ENCODE measurements around the gene GKN1. TPM values are rescaled to one million over a fixed set of nuclear protein-coding genes. Genes with fewer than 3 reads are reported as not detected.

The GKN1 gene
- total RNA-seq, 1 experiment from 2014 or later, result not detected

DNA sequence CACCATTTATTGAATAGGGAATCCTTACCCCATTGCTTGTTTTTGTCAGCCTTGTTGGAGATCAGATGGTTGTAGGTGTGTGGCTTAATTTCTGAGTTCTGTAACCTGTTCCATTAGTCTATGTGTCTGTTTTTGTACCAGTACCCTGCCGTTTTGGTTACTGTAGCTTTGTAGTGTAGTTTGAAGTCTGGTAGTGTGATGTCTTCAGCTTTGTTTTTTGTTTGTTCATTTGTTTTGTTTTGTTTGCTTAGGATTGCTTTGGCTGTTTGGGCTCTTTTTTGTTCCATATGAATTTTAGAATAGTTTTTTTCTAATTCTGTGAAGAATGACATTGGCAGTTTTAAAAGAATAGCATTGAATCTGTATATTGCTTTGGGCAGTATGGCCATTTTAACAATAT is 34.5 kb upstream of the GKN1 start (continued):
- TF ChIP-seq STAT6 (CRISPR knock-in tag; conservative IDR thresholded peaks at IDR 0.05; ENCODE audit: low read depth) (no peak), PREB (CRISPR knock-in tag; IDR thresholded peaks at IDR 0.05; ENCODE audit: borderline replicate concordance) (no peak), SMAD3 (CRISPR knock-in tag; IDR thresholded peaks at IDR 0.05; ENCODE audit: borderline replicate concordance) (no peak), FOXP1 (CRISPR knock-in tag; IDR thresholded peaks at IDR 0.05; ENCODE audit: borderline replicate concordance) (no peak), TEAD4 (CRISPR knock-in tag; IDR thresholded peaks at IDR 0.05) (no peak), IRF2 (CRISPR knock-in tag; IDR thresholded peaks at IDR 0.05; ENCODE audit: borderline replicate concordance, low read depth) (no peak), NR3C1 (CRISPR knock-in tag; conservative IDR thresholded peaks at IDR 0.05; ENCODE audit: low read depth) (no peak), ESRRA (CRISPR knock-in tag; IDR thresholded peaks at IDR 0.05; ENCODE audit: borderline replicate concordance) (no peak), ZNF416 (CRISPR knock-in tag; IDR thresholded peaks at IDR 0.05) (no peak)
- TF ChIP-seq, protein P1, sequence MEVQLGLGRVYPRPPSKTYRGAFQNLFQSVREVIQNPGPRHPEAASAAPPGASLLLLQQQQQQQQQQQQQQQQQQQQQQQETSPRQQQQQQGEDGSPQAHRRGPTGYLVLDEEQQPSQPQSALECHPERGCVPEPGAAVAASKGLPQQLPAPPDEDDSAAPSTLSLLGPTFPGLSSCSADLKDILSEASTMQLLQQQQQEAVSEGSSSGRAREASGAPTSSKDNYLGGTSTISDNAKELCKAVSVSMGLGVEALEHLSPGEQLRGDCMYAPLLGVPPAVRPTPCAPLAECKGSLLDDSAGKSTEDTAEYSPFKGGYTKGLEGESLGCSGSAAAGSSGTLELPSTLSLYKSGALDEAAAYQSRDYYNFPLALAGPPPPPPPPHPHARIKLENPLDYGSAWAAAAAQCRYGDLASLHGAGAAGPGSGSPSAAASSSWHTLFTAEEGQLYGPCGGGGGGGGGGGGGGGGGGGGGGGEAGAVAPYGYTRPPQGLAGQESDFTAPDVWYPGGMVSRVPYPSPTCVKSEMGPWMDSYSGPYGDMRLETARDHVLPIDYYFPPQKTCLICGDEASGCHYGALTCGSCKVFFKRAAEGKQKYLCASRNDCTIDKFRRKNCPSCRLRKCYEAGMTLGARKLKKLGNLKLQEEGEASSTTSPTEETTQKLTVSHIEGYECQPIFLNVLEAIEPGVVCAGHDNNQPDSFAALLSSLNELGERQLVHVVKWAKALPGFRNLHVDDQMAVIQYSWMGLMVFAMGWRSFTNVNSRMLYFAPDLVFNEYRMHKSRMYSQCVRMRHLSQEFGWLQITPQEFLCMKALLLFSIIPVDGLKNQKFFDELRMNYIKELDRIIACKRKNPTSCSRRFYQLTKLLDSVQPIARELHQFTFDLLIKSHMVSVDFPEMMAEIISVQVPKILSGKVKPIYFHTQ (CRISPR knock-in tag; IDR thresholded peaks at IDR 0.05), result no peak
- TF ChIP-seq, protein P2, sequence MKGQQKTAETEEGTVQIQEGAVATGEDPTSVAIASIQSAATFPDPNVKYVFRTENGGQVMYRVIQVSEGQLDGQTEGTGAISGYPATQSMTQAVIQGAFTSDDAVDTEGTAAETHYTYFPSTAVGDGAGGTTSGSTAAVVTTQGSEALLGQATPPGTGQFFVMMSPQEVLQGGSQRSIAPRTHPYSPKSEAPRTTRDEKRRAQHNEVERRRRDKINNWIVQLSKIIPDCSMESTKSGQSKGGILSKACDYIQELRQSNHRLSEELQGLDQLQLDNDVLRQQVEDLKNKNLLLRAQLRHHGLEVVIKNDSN (CRISPR knock-in tag; IDR thresholded peaks at IDR 0.05), result no peak
- TF ChIP-seq, protein P3, sequence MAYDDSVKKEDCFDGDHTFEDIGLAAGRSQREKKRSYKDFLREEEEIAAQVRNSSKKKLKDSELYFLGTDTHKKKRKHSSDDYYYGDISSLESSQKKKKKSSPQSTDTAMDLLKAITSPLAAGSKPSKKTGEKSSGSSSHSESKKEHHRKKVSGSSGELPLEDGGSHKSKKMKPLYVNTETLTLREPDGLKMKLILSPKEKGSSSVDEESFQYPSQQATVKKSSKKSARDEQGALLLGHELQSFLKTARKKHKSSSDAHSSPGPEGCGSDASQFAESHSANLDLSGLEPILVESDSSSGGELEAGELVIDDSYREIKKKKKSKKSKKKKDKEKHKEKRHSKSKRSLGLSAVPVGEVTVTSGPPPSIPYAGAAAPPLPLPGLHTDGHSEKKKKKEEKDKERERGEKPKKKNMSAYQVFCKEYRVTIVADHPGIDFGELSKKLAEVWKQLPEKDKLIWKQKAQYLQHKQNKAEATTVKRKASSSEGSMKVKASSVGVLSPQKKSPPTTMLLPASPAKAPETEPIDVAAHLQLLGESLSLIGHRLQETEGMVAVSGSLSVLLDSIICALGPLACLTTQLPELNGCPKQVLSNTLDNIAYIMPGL (CRISPR knock-in tag; IDR thresholded peaks at IDR 0.05), result no peak

GRCh38 chr2:68940369-68940768 is 34.1 kb upstream of the GKN1 start:
- H3K4me3 Mint-ChIP-seq, result no peak overlapping the region
- H3K27me3 Mint-ChIP-seq (ENCODE audit: low read depth), result peaks cover 9% of the 10 kb centered on the region
- no peak overlapping the region for H3K27ac Mint-ChIP-seq
- ChIA-PET CTCF (no interaction called here), POLR2A (no interaction called here)
- peaks cover 12% of the 10 kb centered on the region for H3K4me1 Mint-ChIP-seq
- no peaks in the 10 kb centered on the region for H3K36me3 Mint-ChIP-seq
- ATAC-seq (no peak), DNase-seq (ENCODE audit: low spot score) (no peak)
- H3K9me3 Mint-ChIP-seq, result peaks cover 15% of the 10 kb centered on the region
- TF ChIP-seq JUN (CRISPR knock-in tag; IDR thresholded peaks at IDR 0.05) (no peak), TEAD4 (CRISPR knock-in tag; IDR thresholded peaks at IDR 0.05) (no peak), ZNF317 (CRISPR knock-in tag; IDR thresholded peaks at IDR 0.05; ENCODE audit: borderline replicate concordance, low read depth) (no peak), ELF4 (CRISPR knock-in tag; IDR thresholded peaks at IDR 0.05; ENCODE audit: low read depth) (no peak), FOXK1 (CRISPR knock-in tag; IDR thresholded peaks at IDR 0.05) (no peak), E2F5 (CRISPR knock-in tag; IDR thresholded peaks at IDR 0.05) (no peak)
- TF ChIP-seq, protein P4, sequence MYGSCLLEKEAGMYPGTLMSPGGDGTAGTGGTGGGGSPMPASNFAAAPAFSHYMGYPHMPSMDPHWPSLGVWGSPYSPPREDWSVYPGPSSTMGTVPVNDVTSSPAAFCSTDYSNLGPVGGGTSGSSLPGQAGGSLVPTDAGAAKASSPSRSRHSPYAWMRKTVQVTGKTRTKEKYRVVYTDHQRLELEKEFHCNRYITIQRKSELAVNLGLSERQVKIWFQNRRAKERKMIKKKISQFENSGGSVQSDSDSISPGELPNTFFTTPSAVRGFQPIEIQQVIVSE (CRISPR knock-in tag; IDR thresholded peaks at IDR 0.05; ENCODE audit: borderline replicate concordance), result no peak
- TF ChIP-seq, protein P5, sequence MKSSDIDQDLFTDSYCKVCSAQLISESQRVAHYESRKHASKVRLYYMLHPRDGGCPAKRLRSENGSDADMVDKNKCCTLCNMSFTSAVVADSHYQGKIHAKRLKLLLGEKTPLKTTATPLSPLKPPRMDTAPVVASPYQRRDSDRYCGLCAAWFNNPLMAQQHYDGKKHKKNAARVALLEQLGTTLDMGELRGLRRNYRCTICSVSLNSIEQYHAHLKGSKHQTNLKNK (CRISPR knock-in tag; IDR thresholded peaks at IDR 0.05), result no peak
- TF ChIP-seq, protein P6, sequence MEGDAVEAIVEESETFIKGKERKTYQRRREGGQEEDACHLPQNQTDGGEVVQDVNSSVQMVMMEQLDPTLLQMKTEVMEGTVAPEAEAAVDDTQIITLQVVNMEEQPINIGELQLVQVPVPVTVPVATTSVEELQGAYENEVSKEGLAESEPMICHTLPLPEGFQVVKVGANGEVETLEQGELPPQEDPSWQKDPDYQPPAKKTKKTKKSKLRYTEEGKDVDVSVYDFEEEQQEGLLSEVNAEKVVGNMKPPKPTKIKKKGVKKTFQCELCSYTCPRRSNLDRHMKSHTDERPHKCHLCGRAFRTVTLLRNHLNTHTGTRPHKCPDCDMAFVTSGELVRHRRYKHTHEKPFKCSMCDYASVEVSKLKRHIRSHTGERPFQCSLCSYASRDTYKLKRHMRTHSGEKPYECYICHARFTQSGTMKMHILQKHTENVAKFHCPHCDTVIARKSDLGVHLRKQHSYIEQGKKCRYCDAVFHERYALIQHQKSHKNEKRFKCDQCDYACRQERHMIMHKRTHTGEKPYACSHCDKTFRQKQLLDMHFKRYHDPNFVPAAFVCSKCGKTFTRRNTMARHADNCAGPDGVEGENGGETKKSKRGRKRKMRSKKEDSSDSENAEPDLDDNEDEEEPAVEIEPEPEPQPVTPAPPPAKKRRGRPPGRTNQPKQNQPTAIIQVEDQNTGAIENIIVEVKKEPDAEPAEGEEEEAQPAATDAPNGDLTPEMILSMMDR (IDR thresholded peaks at IDR 0.05), result no peak
- TF ChIP-seq, protein P7, sequence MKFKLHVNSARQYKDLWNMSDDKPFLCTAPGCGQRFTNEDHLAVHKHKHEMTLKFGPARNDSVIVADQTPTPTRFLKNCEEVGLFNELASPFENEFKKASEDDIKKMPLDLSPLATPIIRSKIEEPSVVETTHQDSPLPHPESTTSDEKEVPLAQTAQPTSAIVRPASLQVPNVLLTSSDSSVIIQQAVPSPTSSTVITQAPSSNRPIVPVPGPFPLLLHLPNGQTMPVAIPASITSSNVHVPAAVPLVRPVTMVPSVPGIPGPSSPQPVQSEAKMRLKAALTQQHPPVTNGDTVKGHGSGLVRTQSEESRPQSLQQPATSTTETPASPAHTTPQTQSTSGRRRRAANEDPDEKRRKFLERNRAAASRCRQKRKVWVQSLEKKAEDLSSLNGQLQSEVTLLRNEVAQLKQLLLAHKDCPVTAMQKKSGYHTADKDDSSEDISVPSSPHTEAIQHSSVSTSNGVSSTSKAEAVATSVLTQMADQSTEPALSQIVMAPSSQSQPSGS (CRISPR knock-in tag; IDR thresholded peaks at IDR 0.05; ENCODE audit: borderline replicate concordance, low read depth), result no peak
